Common myeloid progenitor, CD34-positive (primary cell): Measurements from ENCODE around the gene SUPT5H.

Experiments
- CTCF ChIA-PET: fragments of 350-600 bp; sonication (Branson Sonifier 250); formaldehyde crosslinking; loops from one replicate; lab custom pipeline; 2021; ENCODE audit warnings: antibody characterized with exemption; lab: Charles Lee
- POLR2A ChIA-PET: fragments of 350-600 bp; sonication (Branson Sonifier 250); formaldehyde crosslinking; loops from one replicate; lab custom pipeline; 2021; ENCODE audit warnings: antibody characterized with exemption; lab: Charles Lee
- DNase-seq, 3 donors: peaks; one replicate each; pipeline versions ENCODE4 v3.0.0 to v3.0.0-alpha.2; 2013
- H3K27ac ChIP-seq, 2 experiments: 1 replicate in 1 of 2; 2 replicates in 1 of 2; pipeline ENCODE4 v1.7.0; 2013; ENCODE audit warnings: inconsistent platforms in 2 of 2, low read length in 2 of 2, mild to moderate bottlenecking in 2 of 2, low read depth in 1 of 2, moderate library complexity in 1 of 2; ENCODE audit not compliant: severe bottlenecking in 2 of 2, insufficient read depth in 1 of 2, poor library complexity in 1 of 2
- H3K27me3 ChIP-seq, 5 experiments: replicated peaks in 2 of 5; 1 replicate in 3 of 5; 2 replicates in 2 of 5; pipeline versions ENCODE4 v1.6.1 to v1.7.0; 2013; ENCODE audit warnings: low read length in 4 of 5, mild to moderate bottlenecking in 2 of 5, moderate library complexity in 2 of 5, inconsistent platforms in 1 of 5; ENCODE audit not compliant: insufficient read depth in 5 of 5, control insufficient read depth in 4 of 5
- H3K36me3 ChIP-seq, 4 experiments: 1 replicate in 2 of 4; 2 replicates in 2 of 4; pipeline versions ENCODE4 v1.6.1 to v1.7.0; 2013; ENCODE audit warnings: low read length in 3 of 4, control low read depth in 1 of 4, mild to moderate bottlenecking in 1 of 4; ENCODE audit not compliant: control insufficient read depth in 4 of 4, insufficient read depth in 4 of 4
- H3K4me1 ChIP-seq, 4 experiments: 1 replicate in 3 of 4; 2 replicates in 1 of 4; pipeline versions ENCODE4 v1.6.1 to v1.7.1; 2013; ENCODE audit warnings: low read length in 3 of 4, mild to moderate bottlenecking in 3 of 4, control low read depth in 1 of 4, inconsistent platforms in 1 of 4, moderate library complexity in 1 of 4; ENCODE audit not compliant: control insufficient read depth in 4 of 4, insufficient read depth in 4 of 4; ENCODE audit errors: control extremely low read depth in 1 of 4
- H3K4me3 ChIP-seq, 7 experiments: 1 replicate in 4 of 7; 2 replicates in 3 of 7; pipeline versions ENCODE4 v1.5.1 to v1.7.0; 2013; ENCODE audit warnings: mild to moderate bottlenecking in 7 of 7, low read length in 6 of 7, moderate library complexity in 6 of 7, inconsistent platforms in 2 of 7, low read depth in 2 of 7, control low read depth in 1 of 7; ENCODE audit not compliant: insufficient read depth in 4 of 7, control insufficient read depth in 1 of 7; ENCODE audit errors: extremely low read depth in 1 of 7
- H3K9me3 ChIP-seq, 5 experiments: 1 replicate in 4 of 5; 2 replicates in 1 of 5; pipeline versions ENCODE4 v1.6.1 to v1.7.1; 2013; ENCODE audit warnings: low read length in 4 of 5, mild to moderate bottlenecking in 2 of 5, inconsistent platforms in 1 of 5, low read depth in 1 of 5, moderate library complexity in 1 of 5; ENCODE audit not compliant: control insufficient read depth in 4 of 5, insufficient read depth in 2 of 5; ENCODE audit errors: control extremely low read depth in 1 of 5
- WGBS: methylation state at CpG from one replicate; pipeline ENCODE4 v1.1.5; 2013; ENCODE audit not compliant: insufficient coverage; 5-methylcytosine and 5-hydroxymethylcytosine counted together

SUPT5H gene

DNA sequence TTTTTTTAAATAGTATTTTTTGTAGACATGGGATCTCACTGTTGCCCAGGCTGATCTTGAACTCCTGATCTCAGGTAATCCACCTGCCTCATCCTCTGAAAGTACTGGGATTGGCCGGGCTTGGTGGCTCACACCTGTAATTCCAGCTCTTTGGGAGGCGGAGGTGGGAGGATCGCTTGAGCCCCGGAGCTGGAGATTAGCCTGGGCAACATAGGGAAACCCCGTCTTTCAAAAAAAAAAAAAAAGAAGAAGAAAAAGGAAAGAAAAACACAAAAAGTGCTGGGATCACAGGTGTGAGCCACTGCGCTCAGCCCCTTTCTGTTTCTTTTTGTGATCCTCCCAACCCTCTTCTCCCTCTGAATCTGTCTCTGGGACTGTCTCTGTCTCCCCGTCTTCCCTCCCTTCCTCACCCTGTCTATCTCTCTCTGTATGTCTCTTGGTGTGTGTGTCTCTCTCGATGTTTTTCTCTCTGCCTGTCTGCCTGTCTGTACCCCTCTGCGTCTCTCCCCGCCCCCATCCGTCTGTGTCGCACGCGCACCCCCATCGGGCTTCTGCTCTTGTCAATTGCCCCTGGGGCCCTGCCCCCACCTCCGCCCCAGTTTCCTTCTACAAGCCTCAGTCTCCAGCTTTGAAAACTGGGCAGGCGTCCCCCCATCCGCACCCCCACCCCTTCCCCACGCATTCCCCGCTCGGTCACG lies 39.3 kb upstream of the SUPT5H start:
- H3K27me3 ChIP-seq, result no peaks in the 10 kb centered on the region
- DNase-seq, result peak; percentile 68 to 86 (median 85)
- peak overlapping the region; percentile 2 to 98 (median 98) for H3K4me3 ChIP-seq
- peaks cover 23 to 88% (median 80%) of the 10 kb centered on the region in 4 experiments for H3K4me1 ChIP-seq
- peaks cover 5 to 16% (median 10%) of the 10 kb centered on the region in 4 experiments for H3K36me3 ChIP-seq
- no peaks in the 10 kb centered on the region for H3K9me3 ChIP-seq
- ChIA-PET CTCF (no interaction called here), POLR2A (interaction anchor here (1.2 to 4.4 kb wide), 4 partner anchors 9 to 62 kb away, joined by 3 to 46 read pairs (median 3); partner anchors contain the start of genes MED29, PAF1 and RPS16)
- peak overlapping the region; percentile 66 to 95 for H3K27ac ChIP-seq
- 67% methylated on average over 6 of the region's 22 CpGs for WGBS

DNA sequence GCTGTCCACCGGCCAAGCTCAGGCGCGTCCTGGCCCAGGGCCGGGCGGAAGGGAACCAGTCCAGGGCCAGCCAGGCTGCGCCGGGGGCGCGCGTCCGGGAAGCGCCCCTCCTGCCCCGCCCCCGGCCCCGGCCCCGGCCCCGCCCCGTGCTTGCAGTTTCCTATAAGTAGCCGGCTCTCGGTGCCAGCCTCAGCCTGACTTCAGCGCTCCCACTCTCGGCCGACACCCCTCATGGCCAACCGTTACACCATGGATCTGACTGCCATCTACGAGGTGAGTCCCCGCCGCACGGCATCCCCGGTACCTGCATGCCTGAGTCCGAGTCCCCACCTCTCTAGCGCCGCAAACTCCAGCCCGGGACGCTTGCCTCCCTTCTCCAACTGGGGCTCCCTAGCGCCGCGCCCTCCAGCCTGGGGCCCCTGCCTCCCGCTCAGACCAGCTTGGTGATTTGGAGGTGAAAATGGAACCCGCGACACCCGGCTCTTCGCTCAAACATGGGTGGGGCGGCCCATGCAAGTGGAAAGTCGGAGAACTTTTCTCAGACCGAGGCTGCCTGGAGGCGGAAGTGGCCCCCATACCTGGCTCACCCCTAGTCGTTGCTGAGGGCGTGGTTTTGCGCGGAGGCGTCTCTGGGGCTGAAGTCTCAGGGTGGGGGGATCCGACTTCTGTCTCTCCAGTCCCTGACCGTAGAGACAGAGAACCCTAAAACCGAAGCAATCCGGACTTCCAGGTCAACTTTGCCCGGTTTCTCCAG lies 38.5 kb upstream of the SUPT5H start, which contains the start of gene ZFP36:
Gene ZFP36 (plus strand): TSS at position 192 of the 754 bp plus-strand sequence. CDS start 58 bp downstream, at position 250.
- Histone ChIP-seq H3K9me3 (no peaks in the 10 kb centered on the region), H3K36me3 (peaks cover 5 to 16% (median 10%) of the 10 kb centered on the region in 4 experiments), H3K27me3 (no peaks in the 10 kb centered on the region), H3K4me1 (peaks cover 23 to 88% (median 80%) of the 10 kb centered on the region in 4 experiments), H3K27ac (peak within 1 kb of the TSS; percentile 94 to 95), H3K4me3 (peak within 1 kb of the TSS; percentile 95 to 100 (median 98))
- DNase-seq, result peak; percentile 76 to 86 (median 84)
- ChIA-PET CTCF (no interaction called here), POLR2A (interaction anchor here (1.2 to 4.4 kb wide), 4 partner anchors 9 to 63 kb away, joined by 3 to 46 read pairs (median 3); partner anchors contain the start of genes MED29, PAF1 and RPS16)
- WGBS, result under 1% methylated on average over 41 of the region's 56 CpGs

DNA sequence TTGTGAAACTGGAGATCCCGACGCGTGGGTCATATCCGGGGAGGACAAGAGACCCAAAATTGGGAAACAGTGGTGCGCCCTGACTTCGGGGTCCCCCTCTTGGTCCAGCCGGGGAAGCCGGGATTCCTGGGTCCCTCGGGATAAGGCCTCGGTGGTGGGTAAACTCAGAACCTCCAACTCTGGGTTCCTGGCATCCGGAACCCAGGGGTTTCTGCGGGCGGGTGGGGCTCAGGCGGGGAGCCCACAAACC lies 38.0 kb upstream of the SUPT5H start:
- H3K36me3 ChIP-seq, result peaks cover 5 to 16% (median 10%) of the 10 kb centered on the region in 4 experiments
- CTCF ChIA-PET, result interaction anchor here (2.7 kb wide), 1 partner anchor 10 kb away, joined by 32 read pairs; no protein-coding TSS in a partner anchor
- POLR2A ChIA-PET, result interaction anchor here (1.3 to 4.4 kb wide), 2 partner anchors 10 to 63 kb away, joined by 3 to 46 read pairs; no protein-coding TSS in a partner anchor
- DNase-seq, result no peak
- no peaks in the 10 kb centered on the region for H3K27me3 ChIP-seq
- H3K4me1 ChIP-seq, result peaks cover 20 to 85% (median 75%) of the 10 kb centered on the region in 4 experiments
- WGBS, result 0% methylated on average over 9 of the region's 14 CpGs
- peak overlapping the region; percentile 94 to 95 for H3K27ac ChIP-seq
- peak overlapping the region; percentile 95 to 100 (median 98) for H3K4me3 ChIP-seq
- no peaks in the 10 kb centered on the region for H3K9me3 ChIP-seq

DNA sequence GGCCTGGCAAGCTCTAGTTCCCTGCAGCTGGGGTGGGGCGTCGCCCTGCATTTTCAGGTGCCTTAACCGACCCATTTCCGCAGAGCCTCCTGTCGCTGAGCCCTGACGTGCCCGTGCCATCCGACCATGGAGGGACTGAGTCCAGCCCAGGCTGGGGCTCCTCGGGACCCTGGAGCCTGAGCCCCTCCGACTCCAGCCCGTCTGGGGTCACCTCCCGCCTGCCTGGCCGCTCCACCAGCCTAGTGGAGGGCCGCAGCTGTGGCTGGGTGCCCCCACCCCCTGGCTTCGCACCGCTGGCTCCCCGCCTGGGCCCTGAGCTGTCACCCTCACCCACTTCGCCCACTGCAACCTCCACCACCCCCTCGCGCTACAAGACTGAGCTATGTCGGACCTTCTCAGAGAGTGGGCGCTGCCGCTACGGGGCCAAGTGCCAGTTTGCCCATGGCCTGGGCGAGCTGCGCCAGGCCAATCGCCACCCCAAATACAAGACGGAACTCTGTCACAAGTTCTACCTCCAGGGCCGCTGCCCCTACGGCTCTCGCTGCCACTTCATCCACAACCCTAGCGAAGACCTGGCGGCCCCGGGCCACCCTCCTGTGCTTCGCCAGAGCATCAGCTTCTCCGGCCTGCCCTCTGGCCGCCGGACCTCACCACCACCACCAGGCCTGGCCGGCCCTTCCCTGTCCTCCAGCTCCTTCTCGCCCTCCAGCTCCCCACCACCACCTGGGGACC lies 37.6 kb upstream of the SUPT5H start:
- 26% methylated on average over 29 of the region's 40 CpGs for WGBS
- Histone ChIP-seq H3K27ac (peak overlapping the region; percentile 94 to 95), H3K4me1 (peaks cover 20 to 84% (median 71%) of the 10 kb centered on the region in 4 experiments), H3K4me3 (peak overlapping the region; percentile 95 to 100 (median 98)), H3K36me3 (peaks cover 5 to 16% (median 10%) of the 10 kb centered on the region in 4 experiments), H3K9me3 (no peaks in the 10 kb centered on the region), H3K27me3 (no peaks in the 10 kb centered on the region)
- ChIA-PET POLR2A (interaction anchor here (1.3 to 4.4 kb wide), 3 partner anchors 10 to 64 kb away, joined by 3 to 46 read pairs (median 16); partner anchors contain the start of genes MED29 and PAF1), CTCF (interaction anchor here (0.6 to 2.7 kb wide), 4 partner anchors 7 to 21 kb away, joined by 3 to 32 read pairs (median 4); partner anchors contain the start of genes MED29 and PAF1)
- peak in 2 of 3 donors; percentile 36 to 50 for DNase-seq

DNA sequence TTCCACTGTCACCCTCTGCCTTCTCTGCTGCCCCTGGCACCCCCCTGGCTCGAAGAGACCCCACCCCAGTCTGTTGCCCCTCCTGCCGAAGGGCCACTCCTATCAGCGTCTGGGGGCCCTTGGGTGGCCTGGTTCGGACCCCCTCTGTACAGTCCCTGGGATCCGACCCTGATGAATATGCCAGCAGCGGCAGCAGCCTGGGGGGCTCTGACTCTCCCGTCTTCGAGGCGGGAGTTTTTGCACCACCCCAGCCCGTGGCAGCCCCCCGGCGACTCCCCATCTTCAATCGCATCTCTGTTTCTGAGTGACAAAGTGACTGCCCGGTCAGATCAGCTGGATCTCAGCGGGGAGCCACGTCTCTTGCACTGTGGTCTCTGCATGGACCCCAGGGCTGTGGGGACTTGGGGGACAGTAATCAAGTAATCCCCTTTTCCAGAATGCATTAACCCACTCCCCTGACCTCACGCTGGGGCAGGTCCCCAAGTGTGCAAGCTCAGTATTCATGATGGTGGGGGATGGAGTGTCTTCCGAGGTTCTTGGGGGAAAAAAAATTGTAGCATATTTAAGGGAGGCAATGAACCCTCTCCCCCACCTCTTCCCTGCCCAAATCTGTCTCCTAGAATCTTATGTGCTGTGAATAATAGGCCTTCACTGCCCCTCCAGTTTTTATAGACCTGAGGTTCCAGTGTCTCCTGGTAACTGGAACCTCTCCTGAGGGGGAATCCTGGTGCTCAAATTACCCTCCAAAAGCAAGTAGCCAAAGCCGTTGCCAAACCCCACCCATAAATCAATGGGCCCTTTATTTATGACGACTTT lies 36.8 kb upstream of the SUPT5H start:
- 77% methylated on average over 12 of the region's 20 CpGs for WGBS
- Histone ChIP-seq H3K27ac (peak overlapping the region; percentile 94 to 95), H3K4me1 (peaks cover 20 to 82% (median 65%) of the 10 kb centered on the region in 4 experiments), H3K27me3 (no peaks in the 10 kb centered on the region), H3K36me3 (peaks cover 5 to 16% (median 10%) of the 10 kb centered on the region in 4 experiments), H3K9me3 (no peaks in the 10 kb centered on the region), H3K4me3 (peak overlapping the region; percentile 95 to 100 (median 98))
- ChIA-PET POLR2A (interaction anchor here (0.7 to 4.4 kb wide), 5 partner anchors 8 to 86 kb away, joined by 3 to 46 read pairs (median 12); partner anchors contain the start of genes MED29, PAF1 and RPS16), CTCF (interaction anchor here (0.6 to 2.7 kb wide), 4 partner anchors 8 to 22 kb away, joined by 3 to 32 read pairs (median 4); partner anchors contain the start of genes MED29 and PAF1)
- DNase-seq, result peak in 2 of 3 donors; percentile 71
